HG03025 (cell line): ENCODE measurements around the gene TMEM106C.

Experiments
- ATAC-seq: cut with Tn5 transposase; IDR thresholded peaks from one replicate; pipeline ENCODE4 v1.9.1; 2021; ENCODE audit warnings: mild to moderate bottlenecking, moderate library complexity; ENCODE audit not compliant: unreplicated experiment, low FRiP score

TMEM106C gene

DNA sequence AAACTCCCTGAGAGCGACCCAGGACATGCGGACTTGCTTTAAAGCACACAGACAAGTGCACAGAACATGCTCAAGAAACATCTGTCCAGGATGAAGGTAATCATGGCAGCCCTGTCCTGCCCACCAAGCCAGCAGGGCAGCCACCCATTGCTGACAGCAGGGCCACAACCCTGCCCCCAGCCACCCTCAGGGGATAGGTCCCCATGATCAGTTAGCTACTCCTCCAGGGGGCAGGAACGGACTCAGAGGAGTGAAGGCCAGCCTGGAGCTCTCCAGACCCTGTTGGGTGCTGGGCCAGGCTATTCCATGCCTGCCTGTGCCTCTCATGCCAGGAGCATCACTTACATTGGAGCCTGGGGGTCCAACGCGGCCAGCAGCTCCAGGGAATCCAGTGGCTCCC lies 15.8 kb downstream of the TMEM106C start:
- ATAC-seq, result no peak

DNA sequence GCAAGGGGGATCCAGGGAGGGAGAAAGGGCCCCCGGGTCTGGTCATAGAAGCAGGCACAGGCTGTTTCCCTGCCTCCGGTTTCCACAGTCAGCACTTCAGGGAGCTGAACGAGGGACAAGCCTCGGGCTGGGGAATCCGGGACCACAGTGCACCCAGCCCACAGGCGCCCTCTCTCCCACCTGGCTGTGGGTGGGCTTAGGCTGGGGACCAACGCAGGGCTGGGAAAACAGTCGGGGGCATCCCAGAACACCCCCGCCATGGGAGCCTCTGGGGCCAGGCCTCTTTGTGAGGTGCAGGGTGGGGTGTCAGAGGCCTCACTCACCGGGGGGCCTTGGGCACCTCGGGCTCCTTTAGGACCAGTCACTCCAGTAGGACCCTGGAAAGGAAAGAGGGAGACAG lies 16.3 kb downstream of the TMEM106C start:
- ATAC-seq, result no peak

DNA sequence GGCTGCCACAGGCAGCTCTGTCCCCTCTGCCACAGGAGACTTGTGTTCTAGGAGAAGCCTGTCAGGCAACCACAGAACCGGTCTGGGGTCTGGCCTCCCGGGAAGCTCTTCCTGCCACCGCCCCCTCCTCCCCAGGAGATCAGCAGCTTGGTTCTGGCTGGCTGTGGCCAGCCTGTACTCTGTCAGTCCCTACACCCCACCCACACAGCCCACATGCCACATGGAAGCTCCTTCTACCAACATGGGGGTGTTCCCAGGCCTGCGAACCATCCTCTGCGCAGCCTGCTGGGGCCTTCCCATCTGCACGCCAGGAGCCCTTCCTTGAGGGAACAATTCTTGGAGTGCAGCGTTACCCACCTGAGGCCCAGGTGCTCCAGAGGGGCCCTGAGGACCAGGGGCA lies 16.8 kb downstream of the TMEM106C start:
- ATAC-seq, result no peak

DNA sequence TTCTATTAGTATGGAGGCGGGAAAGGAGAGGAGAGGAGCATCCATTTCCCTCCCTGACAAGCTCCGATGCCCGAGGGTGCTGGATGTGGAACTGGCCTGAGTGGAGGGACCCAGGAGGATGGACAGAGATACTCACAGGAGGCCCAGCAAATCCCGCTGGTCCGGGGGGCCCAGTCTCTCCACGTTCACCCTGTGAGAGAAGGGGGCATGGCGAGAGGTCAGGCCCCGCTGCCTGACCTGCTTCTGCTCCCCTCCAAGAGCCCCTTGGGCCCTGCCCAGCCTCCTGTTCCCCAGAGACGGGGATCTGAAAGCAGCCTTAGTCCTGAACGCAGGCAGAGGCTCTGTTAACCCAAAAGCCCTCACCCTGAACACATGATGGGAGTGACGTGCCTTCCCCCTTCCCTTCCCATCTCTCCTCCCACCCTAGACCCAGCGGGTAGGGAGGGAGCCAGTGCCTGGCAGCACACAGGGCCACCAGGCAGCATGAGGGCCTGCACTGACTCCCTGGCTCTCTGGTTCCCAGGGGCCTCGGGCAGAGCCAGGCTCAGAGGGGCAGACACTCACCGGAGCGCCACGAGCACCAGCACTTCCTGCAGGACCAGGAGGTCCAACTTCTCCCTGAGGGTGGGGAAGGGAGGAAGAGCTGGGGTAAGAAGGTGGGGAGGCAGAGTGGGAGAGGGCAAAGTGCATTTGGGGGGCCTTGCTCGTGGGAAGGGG lies 17.5 kb downstream of the TMEM106C start:
- ATAC-seq, result no peak

DNA sequence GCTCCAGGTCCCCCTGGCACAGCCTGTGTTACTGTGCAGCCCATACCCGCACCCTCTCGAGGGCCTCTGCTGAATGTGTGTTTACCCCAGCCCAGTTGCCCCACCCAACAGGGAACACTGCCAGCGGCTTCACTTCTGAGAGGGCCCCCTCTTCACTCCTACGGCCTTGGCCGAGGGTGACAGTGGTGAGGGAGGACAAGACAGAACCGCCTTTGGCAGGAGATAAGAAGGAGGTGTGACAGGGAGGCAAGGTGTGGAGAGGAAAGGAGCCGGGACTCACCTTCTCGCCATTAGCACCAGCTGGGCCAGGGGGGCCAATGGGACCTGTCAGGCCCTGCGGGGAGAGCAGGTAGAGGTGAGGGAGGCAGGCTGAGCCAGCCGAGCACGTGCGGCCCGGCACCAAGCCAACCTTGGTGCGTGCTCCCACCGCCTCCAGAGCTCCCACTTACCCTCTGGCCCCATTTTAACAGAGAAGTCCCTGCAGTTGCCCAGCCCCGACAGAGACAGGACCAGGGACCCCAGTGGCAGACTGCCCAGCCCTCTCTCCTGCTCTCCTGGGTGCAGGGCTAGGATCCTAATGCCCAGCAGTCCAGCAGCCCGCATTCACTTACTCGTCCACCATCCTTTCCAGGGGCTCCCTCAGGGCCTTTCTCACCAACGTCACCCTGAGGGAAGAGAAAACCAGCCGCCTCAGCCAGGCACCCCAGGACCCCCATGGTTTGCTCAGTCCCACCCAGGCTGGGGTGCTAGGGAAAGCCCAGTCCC lies 18.3 kb downstream of the TMEM106C start:
- no peak for ATAC-seq

DNA sequence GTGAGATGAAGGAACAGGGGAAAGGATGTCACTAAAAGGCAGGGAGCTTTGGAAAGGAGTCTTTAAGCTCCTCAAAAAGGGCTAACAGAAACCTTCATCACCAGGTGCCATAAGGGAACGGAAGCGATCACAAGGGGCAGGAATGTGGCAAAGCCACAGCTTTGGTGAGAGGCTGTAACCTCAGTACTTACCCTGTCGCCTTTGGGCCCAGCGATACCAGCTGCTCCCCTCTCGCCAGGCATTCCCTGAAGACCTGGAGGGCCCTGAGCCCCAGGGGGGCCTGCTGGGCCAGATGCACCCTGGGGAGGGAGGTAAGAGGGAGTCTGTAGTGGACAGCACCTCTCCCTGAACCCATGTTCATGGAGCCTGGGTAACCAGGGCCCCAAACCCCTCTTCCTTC lies 18.9 kb downstream of the TMEM106C start:
- no peak for ATAC-seq

DNA sequence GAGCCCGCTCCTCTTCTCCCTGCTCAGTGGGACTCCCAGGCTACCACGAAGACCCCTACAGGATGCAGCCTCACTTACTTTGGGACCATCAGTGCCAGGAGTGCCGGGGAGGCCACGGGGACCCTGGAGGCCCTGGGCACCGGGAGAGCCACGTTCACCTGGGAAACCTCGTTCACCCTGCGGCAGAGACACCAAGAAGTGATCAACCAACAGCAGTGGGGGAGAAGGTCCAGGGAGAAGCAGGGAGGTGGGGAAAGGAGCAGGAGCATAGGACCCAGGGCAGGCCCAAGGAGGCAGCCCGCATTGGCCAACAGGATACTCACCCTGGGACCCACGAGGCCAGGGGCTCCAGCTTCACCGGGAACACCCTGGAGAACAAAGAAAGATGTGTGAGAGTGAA lies 19.4 kb downstream of the TMEM106C start:
- ATAC-seq, result no peak

DNA sequence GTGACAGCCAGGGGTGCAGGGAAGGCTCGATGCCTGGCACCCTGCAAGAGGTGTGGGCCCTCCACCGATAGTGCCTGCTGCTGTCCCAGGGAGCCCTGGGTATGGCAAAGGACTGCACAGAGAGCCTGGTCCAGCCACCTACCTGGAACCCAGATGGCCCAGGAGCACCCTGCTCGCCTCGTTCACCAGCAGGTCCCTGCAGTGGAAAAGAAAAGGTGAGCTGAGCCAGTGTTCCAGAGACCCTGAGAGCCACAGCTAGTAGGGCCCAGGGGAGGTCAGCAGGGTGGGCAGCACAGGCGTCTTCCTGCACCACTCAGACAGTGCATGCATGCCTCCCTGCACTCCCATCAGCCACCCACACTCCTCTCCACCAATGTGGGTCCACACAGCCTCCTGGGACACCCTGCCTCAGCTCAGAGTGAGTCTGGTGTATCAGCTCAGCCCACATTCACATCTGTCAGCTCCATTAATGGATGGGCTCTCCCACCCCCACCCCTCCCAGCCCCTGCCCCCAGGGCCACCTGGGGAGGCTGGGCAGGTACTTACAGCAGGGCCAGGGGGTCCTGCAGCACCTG lies 20.2 kb downstream of the TMEM106C start:
- ATAC-seq, result no peak

DNA sequence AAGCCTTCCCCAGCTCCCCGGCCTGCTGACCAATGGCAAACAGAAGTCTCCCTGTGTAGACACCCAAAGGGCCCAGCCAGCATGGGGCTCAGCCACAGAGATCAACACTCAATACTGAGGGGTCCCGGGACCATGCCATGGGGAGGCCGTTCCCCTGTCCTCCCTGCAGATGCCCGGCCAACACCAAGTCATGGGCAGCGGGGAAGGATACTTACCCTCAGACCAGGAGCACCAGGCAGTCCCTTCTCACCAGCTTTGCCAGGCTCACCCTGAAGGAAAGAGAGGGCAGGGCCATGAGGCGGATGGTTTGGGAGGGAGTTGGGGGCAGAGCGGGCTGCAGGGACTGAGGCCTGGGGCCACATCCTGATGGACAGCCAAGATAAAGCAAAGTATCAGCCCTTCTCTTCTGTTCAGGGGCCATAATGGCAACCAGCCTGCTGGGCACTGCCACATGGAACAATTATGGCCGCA lies 21.0 kb downstream of the TMEM106C start:
- no peak for ATAC-seq

DNA sequence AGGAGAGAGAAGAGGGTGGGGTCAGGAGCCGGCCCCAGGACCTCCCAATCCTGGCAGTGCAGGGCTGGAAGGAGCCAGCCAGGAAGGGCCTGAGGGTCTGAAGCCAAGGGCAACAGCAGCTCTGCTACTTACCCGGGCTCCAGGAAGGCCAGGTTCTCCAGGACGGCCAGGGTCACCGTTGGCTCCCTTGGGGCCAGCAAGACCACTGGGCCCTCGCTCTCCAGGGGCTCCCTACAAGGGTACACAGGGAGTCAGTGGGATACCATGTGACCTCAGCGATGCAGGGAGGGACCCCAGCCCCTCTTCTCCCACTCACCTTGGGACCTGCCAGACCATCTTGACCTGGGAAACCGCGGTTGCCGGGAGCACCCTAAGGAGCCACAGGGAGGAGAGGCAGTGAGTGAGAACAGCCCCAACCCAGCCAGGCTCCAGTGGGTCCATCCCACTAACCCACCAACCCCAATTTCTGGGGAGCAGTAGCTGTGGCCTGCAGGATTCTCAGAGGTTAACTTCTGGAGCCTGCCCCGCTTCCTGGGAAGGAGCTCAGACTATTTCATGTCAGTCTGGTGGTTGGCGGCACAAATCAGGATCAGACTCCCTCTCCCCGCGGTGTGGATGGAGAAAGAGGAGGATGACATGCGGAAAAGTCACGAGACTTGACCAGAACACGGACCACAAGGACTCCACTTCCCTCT lies 22.3 kb downstream of the TMEM106C start:
- ATAC-seq, result no peak

DNA sequence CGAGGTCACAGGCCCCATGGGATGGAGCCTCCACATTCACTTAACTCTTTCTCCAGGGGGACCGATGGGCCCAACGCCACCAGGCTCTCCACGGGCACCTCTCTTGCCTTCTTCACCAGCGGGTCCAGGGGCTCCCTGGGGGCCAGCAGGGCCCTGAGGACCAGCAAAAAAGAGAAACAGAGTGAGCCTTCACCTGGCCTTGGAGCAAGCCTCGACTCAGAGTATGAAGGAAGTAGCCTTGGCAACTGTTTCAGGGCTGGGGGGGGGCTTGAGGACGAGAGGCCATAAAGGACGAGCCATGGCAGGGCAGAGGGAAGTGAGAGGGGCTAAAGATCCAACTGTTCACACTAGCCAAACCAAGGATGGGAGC lies 22.9 kb downstream of the TMEM106C start:
- ATAC-seq, result no peak

DNA sequence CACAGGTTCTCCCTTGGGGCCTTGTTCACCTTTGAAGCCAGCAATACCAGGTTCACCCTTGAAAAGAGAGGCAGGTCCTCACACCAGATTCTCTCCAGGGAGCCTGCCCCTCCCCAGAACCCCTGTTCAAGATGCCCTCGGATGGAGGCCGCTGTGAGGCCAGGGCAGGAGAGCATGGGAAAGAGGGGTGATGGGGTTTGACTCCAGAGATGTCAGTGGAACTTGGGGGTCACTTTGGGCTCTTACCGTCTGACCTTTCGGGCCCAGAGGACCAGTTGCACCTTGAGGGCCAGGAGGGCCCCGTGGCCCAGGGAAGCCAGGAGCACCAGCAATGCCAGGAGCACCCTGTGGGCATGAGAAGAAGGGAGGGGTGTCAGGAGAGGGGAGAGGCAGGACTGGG lies 23.4 kb downstream of the TMEM106C start:
- no peak for ATAC-seq

DNA sequence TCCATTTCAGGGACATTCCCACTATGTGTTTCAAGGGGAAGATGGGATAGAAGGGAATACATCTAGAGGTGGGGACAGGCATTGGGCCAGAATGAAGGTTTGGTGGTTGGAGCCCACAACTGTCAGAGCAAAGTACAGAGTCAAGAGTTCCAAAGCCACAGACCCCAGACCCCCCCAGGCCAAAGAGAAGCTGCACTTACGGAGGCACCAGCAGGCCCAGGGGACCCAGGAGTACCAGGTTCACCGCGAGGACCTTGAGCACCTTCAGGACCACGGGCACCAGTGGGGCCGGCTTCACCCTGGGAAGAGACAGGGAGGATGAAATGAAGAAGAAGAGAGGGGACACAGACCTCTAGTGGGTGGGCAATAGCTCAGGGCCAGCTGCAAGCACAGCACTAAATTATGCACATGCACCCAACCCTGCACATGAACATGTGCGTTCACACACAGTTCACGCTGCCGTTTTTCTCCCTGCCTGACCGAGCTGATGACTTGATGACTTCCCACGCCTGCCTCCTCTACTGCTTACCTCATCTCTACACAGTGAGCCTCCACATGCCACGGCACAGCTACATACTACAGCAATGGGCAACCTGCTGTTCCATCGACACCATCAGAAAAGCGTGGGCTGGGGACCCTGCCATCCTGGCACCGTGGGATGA lies 24.1 kb downstream of the TMEM106C start:
- no peak for ATAC-seq

DNA sequence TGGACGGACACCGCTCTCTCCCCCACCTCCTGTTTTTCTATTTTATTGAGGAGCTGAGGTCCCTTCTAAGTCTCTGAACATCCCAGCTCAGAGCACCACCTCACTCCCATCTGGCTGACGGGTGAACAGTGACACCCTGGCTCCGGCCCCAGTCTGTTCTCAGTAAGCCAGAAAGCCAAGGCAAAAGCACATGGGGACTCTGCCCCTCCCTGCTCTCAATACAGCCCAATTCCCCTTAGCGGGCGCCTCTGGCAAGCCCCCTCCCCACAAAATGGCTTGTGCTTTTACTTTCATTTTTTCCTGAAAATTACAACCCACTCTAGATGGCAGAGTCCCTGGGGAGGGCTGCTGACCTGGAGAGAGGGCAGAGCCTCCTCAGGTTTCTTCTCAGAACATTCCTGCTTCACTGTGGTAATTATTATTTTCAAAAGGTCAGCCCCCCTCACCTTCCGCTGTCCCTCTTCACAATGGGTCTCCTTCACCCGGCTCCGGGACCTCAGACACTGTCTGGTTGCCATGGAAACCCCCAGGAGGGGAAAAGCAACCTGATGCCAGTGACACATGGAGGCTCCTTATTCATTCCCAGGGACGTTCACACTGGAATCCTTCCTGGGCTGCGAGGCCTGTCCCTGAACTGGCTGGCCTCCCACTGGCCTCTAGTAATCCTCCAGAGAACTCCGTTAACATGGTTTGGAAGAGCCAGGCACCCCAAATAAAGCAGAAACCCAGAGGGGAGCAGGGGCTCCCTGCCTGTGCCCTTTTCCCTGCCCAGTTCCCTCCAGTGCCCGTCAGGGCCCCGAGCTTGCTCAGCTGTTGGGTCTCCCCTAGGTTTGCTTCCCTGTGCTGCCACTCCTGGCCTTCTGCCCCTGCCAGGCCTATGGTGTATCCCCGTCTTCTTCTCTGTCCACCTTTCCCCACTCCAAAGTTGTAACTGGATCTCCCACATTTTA lies 25.0 kb downstream of the TMEM106C start:
- ATAC-seq, result no peak

DNA sequence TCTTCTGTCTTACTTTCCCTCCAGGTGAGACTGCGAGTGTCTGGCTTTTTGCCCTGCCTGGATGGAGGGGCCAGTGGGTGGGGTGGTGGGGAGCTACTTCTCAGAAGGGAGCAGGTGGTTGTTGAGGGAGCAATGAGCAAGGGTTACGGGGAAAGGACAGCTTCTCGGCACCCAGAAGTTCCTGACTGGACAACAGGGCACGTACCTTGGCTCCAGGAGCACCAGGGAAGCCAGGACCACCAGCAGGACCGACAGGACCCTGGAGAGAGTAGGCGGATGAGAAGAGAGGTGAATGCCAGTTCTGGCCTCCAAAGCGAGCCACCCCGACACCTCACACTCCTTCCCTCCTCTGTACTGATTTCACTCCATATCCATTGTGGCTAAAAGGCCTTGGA lies 25.6 kb downstream of the TMEM106C start:
- ATAC-seq, result no peak

DNA sequence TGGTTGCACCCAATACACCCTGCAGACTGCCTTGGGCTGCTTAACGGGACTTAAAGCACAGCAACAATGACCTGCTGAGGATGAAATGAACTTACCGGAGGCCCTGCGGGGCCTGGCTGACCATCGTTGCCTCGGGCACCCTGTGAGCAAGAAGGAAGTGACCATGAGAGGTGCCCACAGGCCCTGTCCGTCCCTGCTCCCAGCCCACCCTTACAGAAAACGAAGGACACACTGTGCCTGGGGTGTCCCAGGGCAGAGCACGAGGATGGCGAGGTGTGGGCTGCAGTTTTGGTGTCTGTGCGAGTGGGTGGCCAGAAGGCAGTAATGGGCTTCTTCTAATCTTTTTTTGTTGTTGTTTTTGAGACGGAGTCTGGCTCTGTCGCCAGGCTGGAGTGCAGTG lies 26.3 kb downstream of the TMEM106C start:
- ATAC-seq, result no peak

DNA sequence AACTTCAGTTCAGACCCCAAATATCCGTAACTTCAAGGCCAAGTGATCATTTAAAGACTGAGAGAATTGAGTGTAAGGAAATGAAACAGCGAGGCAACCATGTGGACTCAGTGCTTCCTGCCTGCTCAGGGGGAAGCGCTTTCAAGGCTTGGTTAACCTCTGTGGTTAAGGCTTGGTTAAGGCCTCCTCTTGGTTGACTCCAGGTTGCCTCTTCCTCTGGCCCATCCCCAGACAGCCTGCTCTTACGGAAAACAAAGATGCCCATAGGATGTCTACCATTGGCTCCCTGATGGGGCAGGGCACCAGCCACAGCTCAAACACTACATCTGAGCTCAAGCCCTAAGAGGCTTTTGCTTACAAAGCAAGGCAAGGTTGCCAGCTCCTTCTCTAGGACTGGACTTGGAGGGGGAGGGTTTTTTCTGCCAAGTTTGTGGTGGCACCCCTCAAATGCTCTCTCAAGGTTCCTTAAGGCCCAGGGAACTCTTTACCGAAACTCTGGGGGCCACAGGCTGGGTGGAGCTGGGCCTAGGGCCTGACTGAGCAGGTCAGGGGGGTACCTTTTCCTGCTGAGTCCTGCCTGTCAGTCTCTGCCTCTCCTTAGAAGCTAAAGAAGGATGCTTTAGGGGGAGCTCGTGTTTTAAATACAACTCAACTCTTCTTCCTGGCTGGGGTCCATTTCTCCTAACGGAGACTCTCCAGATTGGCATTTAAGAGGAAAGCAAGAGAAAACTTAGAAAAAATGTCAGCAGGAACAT lies 27.1 kb downstream of the TMEM106C start:
- peak; percentile 88 for ATAC-seq

DNA sequence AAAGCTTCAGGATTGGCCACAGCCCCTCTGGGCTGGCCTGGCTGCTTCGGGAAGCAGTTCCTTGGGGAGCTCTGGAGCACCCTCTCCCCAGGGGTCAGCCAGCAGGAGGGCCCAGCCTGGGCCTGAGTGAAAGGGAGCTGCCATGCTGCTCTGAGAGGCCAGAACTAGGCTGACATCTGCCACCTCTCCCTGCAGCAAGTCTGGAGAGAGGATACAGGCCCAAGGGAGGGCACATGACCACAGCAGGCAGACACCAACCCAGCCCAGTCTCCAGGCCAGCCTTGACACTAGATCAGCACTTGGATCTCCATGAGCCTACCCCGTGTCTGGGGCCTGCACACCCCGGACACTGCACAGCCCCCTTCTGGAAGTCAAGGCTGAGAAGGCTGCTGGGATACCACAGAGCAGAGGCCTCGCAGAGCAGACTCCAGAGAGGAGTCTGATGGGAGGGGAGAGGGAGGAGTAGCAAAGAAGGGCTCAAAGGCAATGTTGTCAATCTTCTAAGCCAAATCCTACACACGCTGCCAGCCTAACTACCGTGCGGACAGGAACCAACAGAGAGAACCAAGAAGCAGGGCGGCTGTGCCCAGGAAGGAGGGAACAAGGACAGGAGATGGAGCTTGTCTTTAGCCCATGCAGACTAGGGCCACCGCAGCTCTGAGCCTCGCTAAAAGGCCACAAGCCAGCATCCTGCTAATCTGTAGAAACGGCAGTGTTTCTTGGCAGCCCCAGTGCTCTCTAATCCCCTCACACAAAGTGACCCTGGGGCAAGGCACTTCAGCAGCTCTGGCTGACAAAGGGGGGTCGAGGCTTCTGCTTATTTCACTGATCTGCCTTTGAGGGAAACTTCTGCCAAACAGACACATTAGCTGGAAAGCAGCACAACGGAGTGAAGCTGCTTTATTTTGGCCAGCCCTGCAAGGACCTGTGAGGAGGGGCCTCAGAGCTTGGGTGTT lies 28.0 kb downstream of the TMEM106C start:
- no peak for ATAC-seq
